IMR-90 (cell line): ENCODE measurements around the gene STX16. TPM values are rescaled to one million over a fixed set of nuclear protein-coding genes. Genes with fewer than 3 reads are reported as not detected.

Source experiments
- ATAC-seq: fragments of 200-7000 bp; cut with Tn5 transposase; 2 replicates; pipeline ENCODE4 v1.9.1; 2020; ENCODE audit warnings: low read depth, mild to moderate bottlenecking, moderate library complexity
- BruUV-seq: library from RNA; stranded (reverse); fragments of 400-500 nt; replicated peaks from 2 replicates; lab custom pipeline; 2021; lab: Mats Ljungman, UMichigan
- CTCF ChIA-PET: fragments of 300-600 bp; formaldehyde crosslinking; extraction: SDS; loops from one replicate; lab custom pipeline; 2021; ENCODE audit warnings: antibody characterized with exemption; lab: Yijun Ruan, JAX
- POLR2A ChIA-PET: fragments of 300-600 bp; sonication (Branson Sonifier 250); formaldehyde crosslinking; loops from one replicate; lab custom pipeline; 2022; ENCODE audit warnings: antibody characterized with exemption; ENCODE audit not compliant: unreplicated experiment; lab: Charles Lee
- DNase-seq: peaks from one replicate; pipeline ENCODE4 v3.0.0; 2013
- H2AFZ ChIP-seq: replicated peaks from 2 replicates; pipeline ENCODE3; 2013; ENCODE audit warnings: low read length, mild to moderate bottlenecking; ENCODE audit not compliant: poor library complexity
- H2AK5ac ChIP-seq: 2 replicates; pipeline ENCODE4 v1.6.1; 2013; ENCODE audit warnings: low read depth, low read length, inconsistent platforms
- H2AK9ac ChIP-seq: replicated peaks from 2 replicates; pipeline ENCODE3; 2013; ENCODE audit warnings: mild to moderate bottlenecking, low read depth, low read length, moderate library complexity; ENCODE audit not compliant: poor library complexity
- H2BK120ac ChIP-seq: 2 replicates; pipeline ENCODE4 v1.6.1; 2013; ENCODE audit warnings: low read depth, low read length, inconsistent platforms
- H2BK15ac ChIP-seq: 3 replicates; pipeline ENCODE4 v1.6.1; 2013; ENCODE audit warnings: low read depth, low read length, inconsistent platforms
- H2BK20ac ChIP-seq: 2 replicates; pipeline ENCODE4 v1.6.1; 2013; ENCODE audit warnings: low read depth, mild to moderate bottlenecking, inconsistent platforms, low read length, moderate library complexity
- H2BK5ac ChIP-seq: 2 replicates; pipeline ENCODE4 v1.6.1; 2013; ENCODE audit warnings: mild to moderate bottlenecking, low read depth, low read length, inconsistent platforms; ENCODE audit not compliant: poor library complexity, severe bottlenecking
- H3K14ac ChIP-seq: replicated peaks from 2 replicates; pipeline ENCODE4 v1.6.1; 2013; ENCODE audit warnings: low read depth, low read length, inconsistent platforms
- H3K18ac ChIP-seq: 2 replicates; pipeline ENCODE4 v1.6.1; 2013; ENCODE audit warnings: low read depth, low read length, control low read depth
- H3K23ac ChIP-seq: 2 replicates; pipeline ENCODE4 v1.6.1; 2013; ENCODE audit warnings: low read depth, low read length, inconsistent platforms
- H3K27ac ChIP-seq: 2 replicates; pipeline ENCODE4 v1.5.1; 2013; ENCODE audit warnings: mild to moderate bottlenecking, control low read depth, low read length; ENCODE audit not compliant: insufficient read depth
- H3K27me3 ChIP-seq: 2 replicates; pipeline ENCODE4 v1.6.1; 2013; ENCODE audit warnings: low read length; ENCODE audit not compliant: control insufficient read depth, insufficient read depth
- H3K36me3 ChIP-seq: 2 replicates; pipeline ENCODE4 v1.6.1; 2013; ENCODE audit warnings: low read length, mixed read lengths; ENCODE audit not compliant: control insufficient read depth, insufficient read depth
- H3K4ac ChIP-seq: 2 replicates; pipeline ENCODE4 v1.6.1; 2013; ENCODE audit warnings: low read depth, low read length, inconsistent platforms
- H3K4me1 ChIP-seq: 2 replicates; pipeline ENCODE4 v1.6.1; 2013; ENCODE audit warnings: low read length, mixed read lengths; ENCODE audit not compliant: control insufficient read depth, insufficient read depth
- H3K4me2 ChIP-seq: 2 replicates; pipeline ENCODE4 v1.6.1; 2013; ENCODE audit warnings: low read depth, mild to moderate bottlenecking, control low read depth, low read length, moderate library complexity
- H3K4me3 ChIP-seq: 2 replicates; pipeline ENCODE4 v1.5.1; 2013; ENCODE audit warnings: low read depth, mild to moderate bottlenecking, control low read depth, low read length, moderate library complexity; ENCODE audit not compliant: insufficient read depth
- H3K56ac ChIP-seq: 2 replicates; pipeline ENCODE4 v1.6.1; 2013; ENCODE audit warnings: low read length, inconsistent platforms; ENCODE audit not compliant: insufficient read depth; ENCODE audit errors: extremely low read depth
- H3K79me1 ChIP-seq, 2 experiments: 2 replicates each; pipeline ENCODE4 v1.6.1; 2013; ENCODE audit warnings: low read length in 2 of 2, inconsistent platforms in 1 of 2, low read depth in 1 of 2
- H3K9ac ChIP-seq: 2 replicates; pipeline ENCODE4 v1.6.1; 2013; ENCODE audit warnings: low read depth, low read length, control low read depth
- H3K9me1 ChIP-seq: 2 replicates; pipeline ENCODE4 v1.6.1; 2013; ENCODE audit warnings: low read length, inconsistent platforms; ENCODE audit not compliant: insufficient read depth
- H3K9me3 ChIP-seq: 2 replicates; pipeline ENCODE4 v1.6.1; 2013; ENCODE audit warnings: low read length; ENCODE audit not compliant: control insufficient read depth, insufficient read depth
- H4K20me1 ChIP-seq: 2 replicates; pipeline ENCODE4 v1.6.1; 2013; ENCODE audit warnings: low read length, inconsistent platforms; ENCODE audit not compliant: insufficient read depth
- H4K5ac ChIP-seq: 2 replicates; pipeline ENCODE4 v1.6.1; 2013; ENCODE audit warnings: mild to moderate bottlenecking, low read depth, low read length, control low read depth
- H4K8ac ChIP-seq, 2 experiments: 2 replicates each; pipeline ENCODE4 v1.6.1; 2013; ENCODE audit warnings: low read depth in 2 of 2, low read length in 2 of 2, control low read depth in 1 of 2, inconsistent platforms in 1 of 2
- H4K91ac ChIP-seq: 2 replicates; pipeline ENCODE4 v1.6.1; 2013; ENCODE audit warnings: low read depth, low read length, inconsistent platforms; ENCODE audit not compliant: insufficient read depth
- BHLHE40 ChIP-seq: fragments of 150-350 bp; IDR thresholded peaks from 2 replicates; pipeline ENCODE4 v1.6.1; 2016; ENCODE audit warnings: mild to moderate bottlenecking, low read depth, low read length
- CEBPB ChIP-seq: IDR thresholded peaks from 2 replicates; pipeline ENCODE4 v1.6.1; 2012; ENCODE audit warnings: low read depth, low read length, improper control_type of control experiment
- CHD1 ChIP-seq: IDR thresholded peaks from 2 replicates; pipeline ENCODE4 v1.6.1; 2012; ENCODE audit warnings: low read depth, low read length, improper control_type of control experiment
- CTCF ChIP-seq: conservative IDR thresholded peaks from 2 replicates; pipeline ENCODE4 v1.5.1; 2012; ENCODE audit warnings: mild to moderate bottlenecking, low read depth, low read length, improper control_type of control experiment
- ELK1 ChIP-seq: fragments of 150-350 bp; IDR thresholded peaks from 2 replicates; pipeline ENCODE4 v1.6.1; 2016; ENCODE audit warnings: low read depth, mild to moderate bottlenecking, low read length, moderate library complexity, borderline replicate concordance
- MAFK ChIP-seq: IDR thresholded peaks from 2 replicates; pipeline ENCODE4 v1.6.1; 2012; ENCODE audit warnings: low read depth, low read length, improper control_type of control experiment
- MAZ ChIP-seq: IDR thresholded peaks from 2 replicates; pipeline ENCODE4 v1.6.1; 2012; ENCODE audit warnings: low read depth, mild to moderate bottlenecking, low read length, improper control_type of control experiment, moderate library complexity, borderline replicate concordance
- MXI1 ChIP-seq: IDR thresholded peaks from 2 replicates; pipeline ENCODE4 v1.6.1; 2012; ENCODE audit warnings: low read depth, mild to moderate bottlenecking, low read length, moderate library complexity, borderline replicate concordance
- NFE2L2 ChIP-seq: fragments of 150-350 bp; IDR thresholded peaks from 2 replicates; pipeline ENCODE4 v1.6.1; 2016; ENCODE audit warnings: low read depth, mild to moderate bottlenecking, low read length
- POLR2A ChIP-seq: IDR thresholded peaks from 2 replicates; pipeline ENCODE4 v1.6.1; 2012; ENCODE audit warnings: mild to moderate bottlenecking, low read depth, low read length
- RAD21 ChIP-seq: IDR thresholded peaks from 2 replicates; pipeline ENCODE4 v1.6.1; 2012; ENCODE audit warnings: low read length, improper control_type of control experiment
- RCOR1 ChIP-seq: IDR thresholded peaks from 2 replicates; pipeline ENCODE4 v1.6.1; 2012; ENCODE audit warnings: mild to moderate bottlenecking, low read length, improper control_type of control experiment; ENCODE audit not compliant: insufficient replicate concordance
- SMC3 ChIP-seq: fragments of 150-350 bp; IDR thresholded peaks from 2 replicates; pipeline ENCODE4 v1.6.1; 2016; ENCODE audit warnings: low read depth, mild to moderate bottlenecking, antibody characterized with exemption, low read length, moderate library complexity
- WGBS, 2 experiments: methylation state at CpG; one replicate each; pipeline versions ENCODE4 v1.1.5 to v1.1.7; 2013; ENCODE audit warnings: missing lambda C conversion rate in 2 of 2; ENCODE audit not compliant: insufficient read length in 1 of 2; ENCODE audit errors: extremely low coverage in 2 of 2; 5-methylcytosine and 5-hydroxymethylcytosine counted together
- dilution Hi-C: fragments of 300-500 bp; cut with HindIII; formaldehyde crosslinking; loops from one replicate; pipeline ENCODE4 v1.14.3; 2018; ENCODE audit warnings: low sequenced_read_pairs; ENCODE audit not compliant: unreplicated experiment
- in situ Hi-C: fragments of 300-500 bp; cut with MboI; formaldehyde crosslinking; loops from 3 replicates; pipeline ENCODE4 v1.14.3; 2019; ENCODE audit warnings: low sequenced_read_pairs, inconsistent platforms, mixed read lengths
- intact Hi-C: fragments of 100-400 bp; cut with micrococcal nuclease; formaldehyde crosslinking; loops from 2 replicates; pipeline ENCODE4 v1.10.0; 2022
- polyA plus RNA-seq, 3 experiments: library from polyadenylated mRNA; depleted of rRNA; stranded (reverse); fragments of >200 nt; gene quantifications; 2 replicates each; pipeline ENCODE4 v1.2.3, GENCODE V29; 2012; ENCODE audit warnings: low replicate concordance in 1 of 3
- total RNA-seq: library from RNA; depleted of rRNA; stranded (reverse); fragments of >200 nt; gene quantifications from 2 replicates; pipeline ENCODE4 v1.2.3, GENCODE V29; 2012

STX16 gene
- total and polyA plus RNA-seq, 2 of the 4 experiments (the other 2 are of a cell fraction), result 26.9 to 58.2 TPM

- H3K4me2 ChIP-seq, result peak overlapping the region; percentile 54
- H3K9me3 ChIP-seq, result no peaks in the 10 kb centered on the region
- peak overlapping the region; percentile 75; the same call in 1 of the 2 replicates for H3K23ac ChIP-seq
- dilution Hi-C loops (no loop called here), in situ Hi-C loops (no loop called here), intact Hi-C loops (loop anchor here (5.0 kb wide), 2 partner anchors 159 to 211 kb away; partner anchors contain the start of genes GNAS and GNAS-AS1)
- BruUV-seq, result no TSS peak
- H3K9ac ChIP-seq, result peak overlapping the region; percentile 30
- 0 out of 2 replicates have a peak overlapping the region, but pooled peaks have one; percentile 26 for H2BK120ac ChIP-seq
- peak overlapping the region; percentile 82 for H4K91ac ChIP-seq
- H2AK9ac ChIP-seq, result peak overlapping the region; percentile 97
- peak overlapping the region; percentile 48 for H2BK5ac ChIP-seq
- ChIA-PET POLR2A (no interaction called here), CTCF (no interaction called here)
- 47% methylated on average over 40 of the region's 51 CpGs; no CpG with 5 or more reads in 1 of the 2 experiments for WGBS, 2 experiments
- H3K27ac ChIP-seq, result peak overlapping the region; percentile 5; the same call in 1 of the 2 replicates
- ATAC-seq (no peak), DNase-seq (no peak)
- peak overlapping the region; percentile 96 for H2AFZ ChIP-seq
- peak overlapping the region; percentile 75; the same call in 1 of the 2 replicates for H2AK5ac ChIP-seq
- H3K4ac ChIP-seq, result peak overlapping the region; percentile 88
- H4K5ac ChIP-seq, result peak overlapping the region; percentile 19
- peaks cover 16% of the 10 kb centered on the region for H3K9me1 ChIP-seq
- no peaks in the 10 kb centered on the region for H4K20me1 ChIP-seq
- no peaks in the 10 kb centered on the region for H3K27me3 ChIP-seq
- H3K14ac ChIP-seq, result peak overlapping the region; percentile 95
- H2BK15ac ChIP-seq, result no peak overlapping the region
- no peak overlapping the region for H3K56ac ChIP-seq
- H3K4me3 ChIP-seq, result peak overlapping the region; percentile 43
- peaks cover 6 to 21% of the 10 kb centered on the region in 2 experiments; a peak in 2 of 4 replicates for H3K79me1 ChIP-seq
- H2BK20ac ChIP-seq, result no peak overlapping the region
- TF ChIP-seq ELK1 (no peak), BHLHE40 (no peak), MXI1 (no peak), POLR2A (no peak), CEBPB (no peak), RCOR1 (no peak), NFE2L2 (no peak), MAZ (no peak), RAD21 (no peak), CTCF (no peak), CHD1 (no peak), MAFK (no peak), SMC3 (no peak)
- no peak overlapping the region; the same call in 1 of the 2 replicates for H3K18ac ChIP-seq
- H4K8ac ChIP-seq, result peak overlapping the region; percentile 79 to 89; a peak in 3 of 4 replicates
- peaks cover 18% of the 10 kb centered on the region; the same call in 1 of the 2 replicates for H3K36me3 ChIP-seq
- peaks cover 19% of the 10 kb centered on the region for H3K4me1 ChIP-seq
Measured at GRCh38 chr20:58693226-58694006, 42.3 kb downstream of the STX16 start.
